Stomach (tissue), 4 donors: ENCODE data around the gene MEX3B.

Experiments
- POLR2A ChIP-seq, 4 donors: fragments of 450-650 bp; IDR thresholded peaks; one replicate each; pipeline ENCODE4 v1.6.1; 2016; ENCODE audit warnings: antibody characterized with exemption in 4 of 4, control low read depth in 2 of 4, mild to moderate bottlenecking in 1 of 4, moderate library complexity in 1 of 4
- TF ChIP-seq, protein P1 (sequence below), 7 experiments: fragments of 450-650 bp in 4 of 7; fragments of 200-600 bp in 3 of 7; sonication (generic) in 3 of 7; IDR thresholded peaks; one replicate each; pipeline ENCODE4 v1.5.1; 2016 to 2019; ENCODE audit warnings: antibody characterized with exemption in 7 of 7, control low read depth in 2 of 7, mild to moderate bottlenecking in 1 of 7

DNA sequence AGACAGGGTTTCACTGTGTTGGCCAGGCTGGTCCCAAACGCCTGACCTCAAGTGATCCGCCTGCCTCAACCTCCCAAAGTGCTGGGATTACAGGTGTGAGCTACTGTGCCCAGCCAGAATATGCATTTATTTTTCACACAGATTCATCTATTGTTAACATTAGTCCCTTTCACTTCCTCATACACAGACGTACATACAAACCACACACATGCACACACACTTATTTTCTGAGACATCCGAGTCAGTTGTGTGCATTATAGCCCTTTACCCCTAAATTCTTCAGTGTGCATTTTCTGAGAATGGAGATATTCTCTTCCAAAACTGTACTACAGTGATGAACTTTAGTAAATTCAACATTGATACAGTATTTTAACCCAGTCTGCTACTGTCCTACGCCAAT, 15.0 kb upstream of the MEX3B start:
- no peak for TF ChIP-seq POLR2A (IDR thresholded peaks at IDR 0.05)
- TF ChIP-seq, protein P1, sequence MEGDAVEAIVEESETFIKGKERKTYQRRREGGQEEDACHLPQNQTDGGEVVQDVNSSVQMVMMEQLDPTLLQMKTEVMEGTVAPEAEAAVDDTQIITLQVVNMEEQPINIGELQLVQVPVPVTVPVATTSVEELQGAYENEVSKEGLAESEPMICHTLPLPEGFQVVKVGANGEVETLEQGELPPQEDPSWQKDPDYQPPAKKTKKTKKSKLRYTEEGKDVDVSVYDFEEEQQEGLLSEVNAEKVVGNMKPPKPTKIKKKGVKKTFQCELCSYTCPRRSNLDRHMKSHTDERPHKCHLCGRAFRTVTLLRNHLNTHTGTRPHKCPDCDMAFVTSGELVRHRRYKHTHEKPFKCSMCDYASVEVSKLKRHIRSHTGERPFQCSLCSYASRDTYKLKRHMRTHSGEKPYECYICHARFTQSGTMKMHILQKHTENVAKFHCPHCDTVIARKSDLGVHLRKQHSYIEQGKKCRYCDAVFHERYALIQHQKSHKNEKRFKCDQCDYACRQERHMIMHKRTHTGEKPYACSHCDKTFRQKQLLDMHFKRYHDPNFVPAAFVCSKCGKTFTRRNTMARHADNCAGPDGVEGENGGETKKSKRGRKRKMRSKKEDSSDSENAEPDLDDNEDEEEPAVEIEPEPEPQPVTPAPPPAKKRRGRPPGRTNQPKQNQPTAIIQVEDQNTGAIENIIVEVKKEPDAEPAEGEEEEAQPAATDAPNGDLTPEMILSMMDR (IDR thresholded peaks at IDR 0.05), result no peak
